HCT116 (cell line): Measurements from ENCODE around the gene CYP3A4. TPM values are rescaled to one million over a fixed set of nuclear protein-coding genes. Genes with fewer than 3 reads are reported as not detected.
"Not testable (repeated sequence)": the region's sequence is repeated elsewhere in the genome, so short reads cannot be mapped to it uniquely, and the experiment has no call there.

ENCODE experiments used
- ATAC-seq: fragments of 200-7000 bp; cut with Tn5 transposase; 2 replicates; pipeline ENCODE4 v1.9.1; 2020; ENCODE audit warnings: mild to moderate bottlenecking, moderate library complexity
- BruUV-seq: library from RNA; stranded (reverse); fragments of 400-500 nt; replicated peaks from 2 replicates; lab custom pipeline; 2021; lab: Mats Ljungman, UMichigan
- CTCF ChIA-PET: fragments of 300-600 bp; sonication (Branson Sonifier 250); formaldehyde crosslinking; loops from one replicate; lab custom pipeline; 2021; ENCODE audit warnings: antibody characterized with exemption; lab: Charles Lee
- POLR2A ChIA-PET: fragments of 300-600, 350-600 bp; sonication (Branson Sonifier 250); formaldehyde crosslinking; loops from one replicate; lab custom pipeline; 2021; ENCODE audit warnings: antibody characterized with exemption; lab: Charles Lee
- RAD21 ChIA-PET, 2 experiments: fragments of 300-600 bp; sonication (Branson Sonifier 250); formaldehyde crosslinking; loops; one replicate each; lab custom pipeline; 2023; ENCODE audit warnings: low total read pairs in 2 of 2; ENCODE audit not compliant: uncharacterized antibody in 2 of 2, unreplicated experiment in 2 of 2, low non-redundant PET in 1 of 2; lab: Charles Lee
- DNase-seq: peaks from one replicate; pipeline ENCODE4 v3.0.0-alpha.2; 2010; ENCODE audit warnings: low read depth, low spot score
- H2AFZ ChIP-seq: fragments of 200-600 bp; shearing (Covaris generic), sonication (generic); 2 replicates; pipeline ENCODE4 v1.6.1; 2017; ENCODE audit warnings: low read depth, mixed run types, mixed read lengths, antibody characterized with exemption, low read length; ENCODE audit not compliant: poor library complexity, severe bottlenecking
- H3K27ac ChIP-seq: 2 replicates; pipeline ENCODE4 v1.5.1; 2012; ENCODE audit warnings: low read depth, low read length
- H3K27me3 ChIP-seq: fragments of 200-600 bp; sonication (generic); 2 replicates; pipeline ENCODE4 v1.6.1; 2016; ENCODE audit warnings: mixed run types, low read length, mixed read lengths; ENCODE audit not compliant: insufficient read depth
- H3K36me3 ChIP-seq, 2 experiments: fragments of 200-500 bp in 1 of 2; fragments of 200-600 bp in 1 of 2; sonication (Bioruptor generic) in 1 of 2; sonication (generic) in 1 of 2; 2 replicates each; pipeline versions ENCODE4 v1.5.1 to v1.6.1; 2014 to 2016; ENCODE audit warnings: low read length in 2 of 2, inconsistent platforms in 1 of 2, mixed read lengths in 1 of 2, mixed run types in 1 of 2; ENCODE audit not compliant: insufficient read depth in 2 of 2, control insufficient read depth in 1 of 2
- H3K4me1 ChIP-seq, 2 experiments: fragments of 200-600 bp in 1 of 2; sonication (generic) in 1 of 2; 2 replicates each; pipeline versions ENCODE4 v1.5.1 to v1.6.1; 2012 to 2017; ENCODE audit warnings: low read length in 2 of 2, inconsistent platforms in 1 of 2, mild to moderate bottlenecking in 1 of 2, mixed read lengths in 1 of 2, mixed run types in 1 of 2, moderate library complexity in 1 of 2; ENCODE audit not compliant: insufficient read depth in 2 of 2, control insufficient read depth in 1 of 2
- H3K4me2 ChIP-seq: fragments of 200-600 bp; sonication (generic); 2 replicates; pipeline ENCODE4 v1.6.1; 2017; ENCODE audit warnings: mixed run types, low read length, mixed read lengths
- H3K4me3 ChIP-seq, 2 experiments: fragments of 200-600 bp in 1 of 2; sonication (generic) in 1 of 2; replicated peaks in 1 of 2; 2 replicates each; pipeline ENCODE4 v1.5.1; 2011 to 2016; ENCODE audit warnings: low read length in 2 of 2, control low read depth in 1 of 2, low read depth in 1 of 2, mild to moderate bottlenecking in 1 of 2, mixed read lengths in 1 of 2, mixed run types in 1 of 2
- H3K79me2 ChIP-seq: fragments of 200-600 bp; sonication (generic); 2 replicates; pipeline ENCODE4 v1.6.1; 2017; ENCODE audit warnings: mild to moderate bottlenecking, mixed run types, low read length, moderate library complexity, mixed read lengths; ENCODE audit not compliant: insufficient read depth
- H3K9ac ChIP-seq: fragments of 200-600 bp; sonication (generic); 2 replicates; pipeline ENCODE4 v1.6.1; 2016; ENCODE audit warnings: low read length, mixed read lengths
- H3K9me2 ChIP-seq: fragments of 200-600 bp; sonication (generic), shearing (Covaris generic); 2 replicates; pipeline ENCODE4 v1.6.1; 2017; ENCODE audit warnings: mixed run types, mild to moderate bottlenecking, moderate library complexity; ENCODE audit not compliant: insufficient read depth
- H3K9me3 ChIP-seq, 2 experiments: fragments of 200-500 bp in 1 of 2; fragments of 200-600 bp in 1 of 2; sonication (Bioruptor generic) in 1 of 2; sonication (generic) in 1 of 2; 2 replicates each; pipeline ENCODE4 v1.6.1; 2014 to 2017; ENCODE audit warnings: low read length in 2 of 2, mixed read lengths in 2 of 2, inconsistent platforms in 1 of 2, low read depth in 1 of 2, mild to moderate bottlenecking in 1 of 2, mixed run types in 1 of 2, moderate library complexity in 1 of 2; ENCODE audit not compliant: control insufficient read depth in 1 of 2, insufficient read depth in 1 of 2
- H4K20me1 ChIP-seq: fragments of 200-600 bp; sonication (generic), shearing (Covaris generic); 2 replicates; pipeline ENCODE4 v1.6.1; 2017; ENCODE audit warnings: mixed run types, mild to moderate bottlenecking, moderate library complexity; ENCODE audit not compliant: insufficient read depth
- ATF3 ChIP-seq: IDR thresholded peaks from 2 replicates; pipeline ENCODE4 v1.6.1; 2012
- CEBPB ChIP-seq: IDR thresholded peaks from 2 replicates; pipeline ENCODE4 v1.6.1; 2012; ENCODE audit warnings: low read depth
- EZH2 ChIP-seq: fragments of 200-600 bp; sonication (generic); IDR thresholded peaks from 2 replicates; pipeline ENCODE4 v1.6.1; 2017; ENCODE audit warnings: antibody characterized with exemption, mixed run types
- EZH2phosphoT487 ChIP-seq: fragments of 200-600 bp; IDR thresholded peaks from 2 replicates; pipeline ENCODE4 v1.6.1; 2018; ENCODE audit warnings: antibody characterized with exemption, borderline replicate concordance
- JUND ChIP-seq: IDR thresholded peaks from 2 replicates; pipeline ENCODE4 v1.6.1; 2012
- POLR2A ChIP-seq: IDR thresholded peaks from 2 replicates; pipeline ENCODE4 v1.7.0; 2011; ENCODE audit warnings: borderline replicate concordance; ENCODE audit not compliant: insufficient read depth, insufficient read length; ENCODE audit errors: extremely low read depth
- REST ChIP-seq: IDR thresholded peaks from 2 replicates; pipeline ENCODE4 v1.6.1; 2012; ENCODE audit warnings: low read depth
- ZFX ChIP-seq: fragments of 450-650 bp; IDR thresholded peaks from 2 replicates; pipeline ENCODE4 v1.6.1; 2017
- intact Hi-C: fragments of 100-400 bp; cut with micrococcal nuclease; formaldehyde crosslinking; loops from 2 replicates; pipeline ENCODE4 v1.10.0; 2022
- total RNA-seq: library from RNA; stranded (reverse); gene quantifications from one replicate; pipeline ENCODE4 v1.2.1, GENCODE V29; 2021; ENCODE audit not compliant: unreplicated experiment

The CYP3A4 gene
- total RNA-seq, 1 experiment from 2014 or later: 0.25 TPM

- CTCF ChIA-PET: no interaction called here
- DNase-seq: no peak
- ATAC-seq: no peak
Measured at GRCh38 chr7:99798972-99799371, 15.0 kb upstream of the CYP3A4 start.

GRCh38 chr7:99795864-99796263 is 11.9 kb upstream of the CYP3A4 start:
- H3K36me3 ChIP-seq, RAD21 ChIA-PET, intact Hi-C loops, H3K79me2 ChIP-seq, H3K4me3 ChIP-seq, H3K9me2 ChIP-seq, H3K4me1 ChIP-seq, CTCF ChIA-PET, H3K27ac ChIP-seq, H3K9me3 ChIP-seq, H2AFZ ChIP-seq, H3K9ac ChIP-seq, H4K20me1 ChIP-seq, H3K4me2 ChIP-seq, POLR2A ChIA-PET, DNase-seq, ATAC-seq, H3K27me3 ChIP-seq, BruUV-seq: not testable (repeated sequence)

More at GRCh38 chr7:99798972-99799371, 15.0 kb upstream of the CYP3A4 start:
- intact Hi-C loops: no loop called here
- TF ChIP-seq REST: no peak
- no peak for TF ChIP-seq JUND
- no peak for TF ChIP-seq EZH2phosphoT487
- no peak for TF ChIP-seq CEBPB
- TF ChIP-seq POLR2A: no peak
- TF ChIP-seq ATF3: no peak
- no peak for TF ChIP-seq ZFX
- no peak for TF ChIP-seq EZH2
- no peaks in the 10 kb centered on the region for H4K20me1 ChIP-seq
- no peak overlapping the region for H3K9ac ChIP-seq
- H3K79me2 ChIP-seq: no peaks in the 10 kb centered on the region
- RAD21 ChIA-PET: no interaction called here
- POLR2A ChIA-PET: no interaction called here
- no peak overlapping the region for H3K4me3 ChIP-seq
- no peak overlapping the region for H3K4me2 ChIP-seq
- no peaks in the 10 kb centered on the region for H3K4me1 ChIP-seq
- H3K9me2 ChIP-seq: no peaks in the 10 kb centered on the region
- H3K27me3 ChIP-seq: no peaks in the 10 kb centered on the region
- no peaks in the 10 kb centered on the region for H3K36me3 ChIP-seq
- H3K9me3 ChIP-seq: no peaks in the 10 kb centered on the region
- no peak overlapping the region for H2AFZ ChIP-seq
- H3K27ac ChIP-seq: no peak overlapping the region
- BruUV-seq: no TSS peak
